GM12873 (cell line): ENCODE measurements around the gene PRG3.

Experiments
- CTCF ChIP-seq: IDR thresholded peaks from 2 replicates; pipeline ENCODE4 v1.5.1; 2012; ENCODE audit warnings: low read depth, mild to moderate bottlenecking, moderate library complexity, low read length, control low read depth; ENCODE audit not compliant: insufficient read depth; ENCODE audit errors: missing control alignments

PRG3 gene

DNA sequence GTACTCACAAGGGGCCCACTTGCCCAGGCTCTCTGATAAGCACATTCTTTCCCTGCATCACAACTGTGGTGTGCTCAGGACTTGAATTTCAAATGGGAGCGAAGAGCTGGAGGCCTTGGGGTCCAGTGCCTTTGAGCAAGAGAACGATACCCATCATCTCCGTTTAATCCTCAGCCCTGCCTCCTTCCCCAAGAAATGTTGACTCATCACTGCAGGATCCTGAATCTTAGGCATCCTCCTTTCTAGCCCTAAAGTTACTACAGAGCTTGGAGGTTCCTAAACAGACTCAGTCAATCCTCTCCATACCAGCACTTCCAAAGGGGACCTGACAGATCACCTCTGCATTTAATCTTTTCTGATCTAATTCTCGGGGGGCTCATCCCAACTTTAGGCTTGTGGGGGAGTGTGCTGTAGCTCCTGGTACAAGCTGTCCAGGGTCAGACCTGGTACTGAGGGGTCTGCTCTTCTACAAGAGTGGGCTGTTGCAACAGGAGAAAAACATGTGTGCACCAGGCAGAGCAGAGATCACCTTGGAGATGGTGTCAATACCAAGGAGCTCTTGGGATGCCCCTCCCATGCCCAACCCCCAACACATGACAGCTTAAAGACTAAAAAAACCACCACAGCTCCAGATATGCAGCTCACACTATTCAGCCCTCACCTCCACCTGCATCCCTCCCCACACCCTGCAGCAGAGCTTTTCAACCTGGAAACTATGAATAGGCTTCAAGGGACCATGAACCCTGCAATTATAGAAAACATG lies 13.4 kb upstream of the PRG3 start:
- no peak for TF ChIP-seq CTCF

- no peak for TF ChIP-seq CTCF
These were observed 11.8 kb upstream of the PRG3 start for GRCh38 chr11:57392763-57393105.

DNA sequence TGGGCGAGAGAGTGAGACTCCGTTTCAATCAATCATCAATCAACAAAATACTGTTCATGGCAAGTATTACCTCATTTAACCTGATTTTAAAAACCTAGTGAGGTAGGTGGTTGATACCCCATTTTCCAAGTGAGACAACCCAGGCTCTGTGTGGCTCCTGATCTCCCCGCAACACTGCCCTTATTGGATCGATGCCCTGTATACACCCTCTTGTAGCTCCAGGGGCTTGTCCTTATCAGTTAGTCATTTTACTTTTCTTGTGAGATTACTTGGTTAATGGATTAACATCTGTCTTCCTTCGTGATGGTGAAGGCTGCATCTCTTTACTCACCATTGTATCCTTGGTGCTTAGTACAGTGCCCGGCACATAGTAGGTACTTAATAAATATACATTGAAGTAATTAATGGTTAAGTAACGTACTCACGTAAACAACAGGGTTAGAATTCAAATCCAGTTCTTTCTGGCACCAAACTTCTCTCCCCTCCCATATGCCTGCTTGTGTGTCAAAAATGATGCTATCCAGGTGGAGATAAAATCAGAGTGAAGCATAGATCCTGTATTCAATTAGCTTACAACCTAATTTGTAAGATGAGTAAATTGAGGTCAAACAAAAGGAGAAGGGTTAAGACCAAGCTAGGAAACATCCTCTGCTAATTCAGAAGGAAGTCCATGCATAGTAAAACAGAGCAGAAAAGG lies 11.3 kb upstream of the PRG3 start:
- no peak for TF ChIP-seq CTCF

DNA sequence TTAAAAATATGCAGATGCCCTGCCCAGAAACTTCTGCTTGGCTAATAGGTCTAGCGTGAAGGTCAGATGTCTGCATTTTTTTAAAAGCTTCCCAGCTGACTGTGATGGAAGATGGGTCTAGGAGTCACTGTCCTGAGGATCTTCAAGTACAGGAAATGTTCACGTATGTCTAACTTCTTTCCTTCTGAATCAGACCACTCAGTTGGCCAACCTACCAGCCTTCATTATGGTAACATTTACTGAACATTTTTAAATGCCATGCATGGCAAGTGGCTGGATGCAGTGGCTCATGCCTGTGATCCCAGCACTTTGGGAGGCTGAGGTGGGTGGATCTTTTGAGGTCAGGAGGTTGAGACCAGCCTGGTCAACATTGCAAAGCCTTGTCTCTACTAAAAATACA lies 10.6 kb upstream of the PRG3 start:
- no peak for TF ChIP-seq CTCF

- TF ChIP-seq CTCF: no peak
These were observed 10.2 kb upstream of the PRG3 start for GRCh38 chr11:57391111-57391510.

DNA sequence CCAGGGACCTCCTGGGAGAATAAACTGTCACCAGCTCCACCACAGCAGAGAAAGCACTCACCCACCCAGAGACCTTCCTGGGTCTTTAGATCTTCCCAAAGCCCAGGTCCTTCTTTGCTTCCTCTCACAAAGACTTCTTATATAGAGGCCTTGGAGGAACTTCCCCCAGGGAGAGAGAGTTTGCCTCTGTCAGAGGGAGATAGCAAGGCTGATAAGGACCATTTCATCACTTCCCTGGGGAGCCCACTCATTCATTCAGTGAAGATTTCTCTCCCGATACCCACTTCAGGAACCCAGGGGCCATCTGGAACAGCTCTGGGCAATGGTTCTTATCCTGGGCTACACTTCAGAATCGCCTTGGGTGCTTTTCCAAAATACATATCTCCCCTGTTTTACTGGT lies 9.6 kb upstream of the PRG3 start, which contains the start of gene PRG2:
Gene PRG2, minus strand, starts transcription at position 116 of the 400 bp plus-strand sequence. CDS start 706 bp downstream, outside the sequence.
- TF ChIP-seq CTCF: no peak

- no peak for TF ChIP-seq CTCF
These were observed 6.5 kb upstream of the PRG3 start for GRCh38 chr11:57387289-57388030.
